Mesenchymal stem cell (in vitro differentiated cells and primary cell): ENCODE results near the gene BEAN1.
A peak's percentile ranks its signal among the peaks of the same experiment; 100 is the strongest.

ENCODE experiments used
- DNase-seq: peaks from one replicate; pipeline ENCODE4 v3.0.0-alpha.2; 2013
- H2AFZ ChIP-seq: one replicate; pipeline ENCODE4 v1.6.1; 2013; ENCODE audit warnings: low read depth, mild to moderate bottlenecking, control low read depth, inconsistent platforms, low read length, moderate library complexity
- H2AK5ac ChIP-seq: 2 replicates; pipeline ENCODE4 v1.6.1; 2013; ENCODE audit warnings: low read length, moderate library complexity, mild to moderate bottlenecking, inconsistent platforms; ENCODE audit not compliant: severe bottlenecking
- H2BK120ac ChIP-seq: one replicate; pipeline ENCODE4 v1.6.1; 2013; ENCODE audit warnings: low read depth, mild to moderate bottlenecking, inconsistent platforms, low read length, moderate library complexity
- H2BK12ac ChIP-seq, 2 experiments: one replicate each; pipeline ENCODE4 v1.6.1; 2013; ENCODE audit warnings: inconsistent platforms in 2 of 2, low read length in 2 of 2, mild to moderate bottlenecking in 2 of 2, moderate library complexity in 2 of 2, control low read depth in 1 of 2
- H2BK15ac ChIP-seq: one replicate; pipeline ENCODE4 v1.6.1; 2013; ENCODE audit warnings: mild to moderate bottlenecking, low read depth, inconsistent platforms; ENCODE audit not compliant: poor library complexity, severe bottlenecking
- H2BK5ac ChIP-seq: 2 replicates; pipeline ENCODE4 v1.6.1; 2013; ENCODE audit warnings: low read depth, mild to moderate bottlenecking, low read length, control low read depth, inconsistent platforms; ENCODE audit not compliant: poor library complexity, severe bottlenecking
- H3K14ac ChIP-seq, 2 experiments: one replicate each; pipeline ENCODE4 v1.6.1; 2013; ENCODE audit warnings: inconsistent platforms in 2 of 2, low read length in 2 of 2, control low read depth in 1 of 2, mild to moderate bottlenecking in 1 of 2, moderate library complexity in 1 of 2
- H3K18ac ChIP-seq, 2 experiments: one replicate each; pipeline ENCODE4 v1.6.1; 2013; ENCODE audit warnings: inconsistent platforms in 2 of 2, low read length in 2 of 2, control low read depth in 1 of 2, low read depth in 1 of 2, mild to moderate bottlenecking in 1 of 2
- H3K23ac ChIP-seq, 2 experiments: one replicate each; pipeline ENCODE4 v1.6.1; 2013; ENCODE audit warnings: inconsistent platforms in 2 of 2, low read length in 2 of 2, mild to moderate bottlenecking in 2 of 2, moderate library complexity in 2 of 2, control low read depth in 1 of 2
- H3K27ac ChIP-seq: 2 replicates; pipeline ENCODE4 v1.5.1; 2013; ENCODE audit warnings: mild to moderate bottlenecking, moderate library complexity, low read length, control low read depth, inconsistent platforms; ENCODE audit not compliant: poor library complexity, severe bottlenecking
- H3K27me3 ChIP-seq, 2 experiments: 2 replicates each; pipeline versions ENCODE4 v1.6.1 to v1.7.0; 2013; ENCODE audit warnings: low read length in 2 of 2, mild to moderate bottlenecking in 2 of 2, moderate library complexity in 2 of 2, control low read depth in 1 of 2, inconsistent platforms in 1 of 2; ENCODE audit not compliant: control insufficient read depth in 1 of 2, insufficient read depth in 1 of 2
- H3K36me3 ChIP-seq, 2 experiments: 2 replicates each; pipeline versions ENCODE4 v1.6.1 to v1.7.0; 2013; ENCODE audit warnings: low read length in 2 of 2, control low read depth in 1 of 2, inconsistent platforms in 1 of 2, low read depth in 1 of 2, mild to moderate bottlenecking in 1 of 2; ENCODE audit not compliant: insufficient read depth in 2 of 2, control insufficient read depth in 1 of 2
- H3K4ac ChIP-seq, 2 experiments: one replicate each; pipeline ENCODE4 v1.6.1; 2013; ENCODE audit warnings: inconsistent platforms in 2 of 2, low read length in 2 of 2, mild to moderate bottlenecking in 2 of 2, moderate library complexity in 2 of 2, control low read depth in 1 of 2, low read depth in 1 of 2
- H3K4me1 ChIP-seq: 2 replicates; pipeline ENCODE4 v1.6.1; 2013; ENCODE audit warnings: low read depth, low read length, control low read depth; ENCODE audit not compliant: control insufficient read depth, insufficient read depth
- H3K4me2 ChIP-seq: 2 replicates; pipeline ENCODE4 v1.6.1; 2013; ENCODE audit warnings: low read length, mild to moderate bottlenecking, inconsistent platforms; ENCODE audit not compliant: poor library complexity, severe bottlenecking
- H3K4me3 ChIP-seq, 2 experiments: 2 replicates each; pipeline versions ENCODE4 v1.5.1 to v1.7.0; 2013; ENCODE audit warnings: low read length in 2 of 2, mild to moderate bottlenecking in 2 of 2, control low read depth in 1 of 2, low read depth in 1 of 2; ENCODE audit not compliant: insufficient read depth in 1 of 2
- H3K79me1 ChIP-seq: replicated peaks from 2 replicates; pipeline ENCODE4 v1.6.1; 2013; ENCODE audit warnings: mild to moderate bottlenecking, control low read depth, low read length, inconsistent platforms; ENCODE audit not compliant: poor library complexity, severe bottlenecking
- H3K9ac ChIP-seq: 2 replicates; pipeline ENCODE4 v1.7.0; 2013; ENCODE audit warnings: mild to moderate bottlenecking, low read length, moderate library complexity
- H3K9me3 ChIP-seq: 2 replicates; pipeline ENCODE4 v1.7.0; 2013; ENCODE audit warnings: mild to moderate bottlenecking, low read length; ENCODE audit not compliant: control insufficient read depth
- H4K8ac ChIP-seq: one replicate; pipeline ENCODE4 v1.6.1; 2013; ENCODE audit warnings: inconsistent platforms, mild to moderate bottlenecking, low read length, moderate library complexity
- H4K91ac ChIP-seq: one replicate; pipeline ENCODE4 v1.6.1; 2013; ENCODE audit warnings: mild to moderate bottlenecking, low read length, inconsistent platforms
- WGBS: methylation state at CpG from one replicate; pipeline ENCODE4 v1.1.7; 2013; ENCODE audit warnings: mixed read lengths; 5-methylcytosine and 5-hydroxymethylcytosine counted together

The BEAN1 gene

DNA sequence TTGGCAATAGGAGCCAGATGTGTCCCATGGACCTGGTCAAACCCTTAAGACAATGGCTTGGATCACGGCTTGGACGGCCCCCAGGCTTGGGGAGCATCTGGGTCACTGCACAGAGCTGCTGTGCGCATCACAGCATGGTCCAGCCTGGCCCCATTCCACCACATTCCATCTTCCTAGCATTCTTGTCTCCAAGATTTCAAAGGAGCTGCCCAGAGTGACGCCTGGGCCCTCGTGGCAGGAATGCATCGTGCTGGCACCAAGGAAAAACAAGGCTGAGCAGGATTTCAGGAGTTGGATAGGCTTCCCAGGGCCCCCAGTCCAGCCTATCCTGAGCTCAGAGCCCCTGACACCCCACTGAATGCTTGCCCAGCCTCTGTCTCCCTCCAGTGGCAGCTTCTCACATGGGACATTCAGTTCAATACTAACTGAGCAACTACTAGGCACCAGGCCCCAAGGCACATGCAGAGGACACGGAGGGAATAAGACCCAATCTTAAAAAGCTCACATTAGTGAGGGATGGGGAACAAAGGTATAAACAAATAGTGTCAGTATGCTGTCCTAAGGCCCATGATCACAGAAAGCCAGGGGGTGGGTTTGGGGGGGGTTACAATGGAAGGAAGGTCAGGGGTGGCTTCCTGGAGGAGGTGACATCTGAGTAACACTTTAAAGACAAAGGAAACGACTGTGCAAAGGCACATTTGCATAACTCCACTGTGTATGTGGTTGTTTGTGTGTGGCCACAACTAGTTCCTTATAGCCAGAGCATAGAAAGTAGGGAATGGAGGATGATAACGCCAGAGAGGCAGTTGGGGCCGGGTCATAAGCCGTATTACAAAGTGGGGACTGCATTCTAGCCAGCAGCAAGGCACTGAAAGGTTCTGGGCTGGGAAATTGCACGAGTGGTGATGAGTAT, 88.8 kb downstream of the BEAN1 start:
- Histone ChIP-seq H3K4me2 (no peak overlapping the region), H3K23ac (peak overlapping the region in 1 of 2 experiments; percentile 83), H4K91ac (peak overlapping the region; percentile 94), H3K79me1 (peaks cover 16% of the 10 kb centered on the region), H3K14ac (peak overlapping the region in 1 of 2 experiments; percentile 93), H3K27me3 (no peaks in the 10 kb centered on the region), H2BK120ac (peak overlapping the region; percentile 68), H3K4me3 (no peak overlapping the region), H2BK12ac (peak overlapping the region; percentile 2 to 100), H3K4me1 (peaks cover 46% of the 10 kb centered on the region), H4K8ac (peak overlapping the region; percentile 93), H2AK5ac (peak overlapping the region; percentile 99), H2BK15ac (peak overlapping the region; percentile 4), H3K18ac (peak overlapping the region; percentile 23 to 98), H2BK5ac (peak overlapping the region; percentile 99), H3K9me3 (no peaks in the 10 kb centered on the region), H2AFZ (no peak overlapping the region), H3K4ac (peak overlapping the region; percentile 79 to 97), H3K9ac (peak overlapping the region; percentile 46), H3K36me3 (peaks cover 24 to 28% of the 10 kb centered on the region in 2 experiments), H3K27ac (peak overlapping the region; percentile 98)
- DNase-seq: peak; percentile 66
- 71% methylated on average over 12 of the region's 12 CpGs for WGBS

DNA sequence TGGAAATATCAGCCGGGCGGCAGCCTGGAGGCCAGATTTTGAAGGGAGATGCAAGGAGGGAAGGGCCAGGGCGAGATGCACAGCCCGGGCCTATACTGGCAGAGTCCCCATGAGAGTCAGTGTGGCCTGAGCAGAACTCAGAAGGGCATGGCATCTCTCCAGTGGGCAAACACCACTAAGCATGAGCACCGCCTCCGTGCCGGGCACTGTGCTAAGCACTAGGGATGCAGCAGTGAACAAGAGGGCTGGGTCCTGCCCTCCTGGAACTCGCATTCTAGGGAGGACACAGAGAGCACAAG, 89.4 kb downstream of the BEAN1 start:
- H2BK15ac ChIP-seq: peak overlapping the region; percentile 4
- peak overlapping the region in 1 of 2 experiments; percentile 97 for H3K4ac ChIP-seq
- peak overlapping the region; percentile 97 for H2BK5ac ChIP-seq
- no peak overlapping the region for H3K4me3 ChIP-seq
- no peak for DNase-seq
- peak overlapping the region in 1 of 2 experiments; percentile 83 for H3K23ac ChIP-seq
- H4K8ac ChIP-seq: peak overlapping the region; percentile 93
- H3K18ac ChIP-seq: peak overlapping the region; percentile 2 to 98
- H3K4me1 ChIP-seq: peaks cover 46% of the 10 kb centered on the region
- H2AK5ac ChIP-seq: peak overlapping the region; percentile 62
- H3K9me3 ChIP-seq: no peaks in the 10 kb centered on the region
- H3K4me2 ChIP-seq: no peak overlapping the region
- H4K91ac ChIP-seq: peak overlapping the region; percentile 94
- peak overlapping the region; percentile 46 for H3K9ac ChIP-seq
- H2BK12ac ChIP-seq: peak overlapping the region; percentile 2 to 100
- peak overlapping the region; percentile 98 for H3K27ac ChIP-seq
- H2AFZ ChIP-seq: no peak overlapping the region
- H2BK120ac ChIP-seq: peak overlapping the region; percentile 68
- H3K36me3 ChIP-seq: peaks cover 27 to 28% of the 10 kb centered on the region in 2 experiments
- peaks cover 19% of the 10 kb centered on the region for H3K79me1 ChIP-seq
- WGBS: 62% methylated on average over 8 of the region's 8 CpGs
- peak overlapping the region in 1 of 2 experiments; percentile 93 for H3K14ac ChIP-seq
- H3K27me3 ChIP-seq: no peaks in the 10 kb centered on the region

DNA sequence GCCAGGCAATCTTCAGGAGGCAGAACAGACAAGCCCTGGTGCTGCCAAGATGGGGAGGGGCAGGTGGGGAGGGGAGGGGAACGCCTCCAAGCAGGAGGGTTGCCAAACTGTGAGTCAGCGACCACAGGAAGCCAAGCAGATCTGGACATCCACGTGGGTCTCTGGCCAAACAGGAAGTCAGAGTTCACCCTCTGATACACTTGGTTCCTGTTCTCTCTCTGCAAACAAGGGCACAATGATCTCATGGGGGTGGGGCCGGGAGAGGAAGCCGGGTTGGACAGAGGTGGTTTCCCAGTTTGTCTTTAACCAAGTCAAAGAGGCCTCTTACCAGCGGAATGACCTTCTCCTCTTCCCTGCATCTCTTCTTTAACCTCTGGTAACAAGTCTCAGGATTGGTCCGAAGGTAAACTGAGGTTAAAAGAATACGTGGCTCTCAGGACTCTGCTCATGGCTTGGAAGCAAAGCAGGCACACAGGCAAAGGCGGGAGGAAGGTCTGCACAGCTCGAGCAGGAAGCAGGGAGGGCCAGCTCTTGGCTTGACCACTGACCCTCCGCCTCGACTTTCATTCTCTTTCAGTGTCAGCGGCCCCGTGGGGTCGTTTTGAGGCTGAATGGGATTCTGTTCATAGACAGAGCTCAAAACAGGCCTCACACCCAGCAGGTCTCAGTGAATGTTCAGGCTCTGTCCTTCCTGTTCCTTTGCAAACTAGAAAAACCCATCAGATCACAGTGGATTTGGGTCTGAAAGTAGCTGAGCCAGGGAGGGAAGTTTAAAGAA, 89.9 kb downstream of the BEAN1 start:
- H2BK120ac ChIP-seq: peak overlapping the region; percentile 87
- peak overlapping the region; percentile 4 for H2BK15ac ChIP-seq
- DNase-seq: peak; percentile 99
- no peak overlapping the region for H3K23ac ChIP-seq
- H3K14ac ChIP-seq: peak overlapping the region in 1 of 2 experiments; percentile 50
- H2BK12ac ChIP-seq: peak overlapping the region; percentile 81 to 94
- peak overlapping the region; percentile 97 for H2BK5ac ChIP-seq
- peak overlapping the region; percentile 85 for H2AK5ac ChIP-seq
- H3K4me2 ChIP-seq: no peak overlapping the region
- H2AFZ ChIP-seq: no peak overlapping the region
- H4K8ac ChIP-seq: peak overlapping the region; percentile 93
- peak overlapping the region in 1 of 2 experiments; percentile 45 for H3K4me3 ChIP-seq
- no peaks in the 10 kb centered on the region for H3K27me3 ChIP-seq
- peak overlapping the region; percentile 87 to 93 for H3K18ac ChIP-seq
- H3K27ac ChIP-seq: peak overlapping the region; percentile 98
- peak overlapping the region; percentile 12 to 89 for H3K4ac ChIP-seq
- H3K9me3 ChIP-seq: no peaks in the 10 kb centered on the region
- H3K9ac ChIP-seq: peak overlapping the region; percentile 77
- peaks cover 28 to 29% of the 10 kb centered on the region in 2 experiments for H3K36me3 ChIP-seq
- H3K79me1 ChIP-seq: peaks cover 19% of the 10 kb centered on the region
- 32% methylated on average over 13 of the region's 15 CpGs for WGBS
- peaks cover 50% of the 10 kb centered on the region for H3K4me1 ChIP-seq
- H4K91ac ChIP-seq: peak overlapping the region; percentile 96
